IMR-90 (cell line): ENCODE data around the gene CDK5RAP2. TPM values are rescaled to one million over a fixed set of nuclear protein-coding genes. Genes with fewer than 3 reads are reported as not detected.

Experiments used
- ATAC-seq: fragments of 200-7000 bp; cut with Tn5 transposase; 2 replicates; pipeline ENCODE4 v1.9.1; 2020; ENCODE audit warnings: low read depth, mild to moderate bottlenecking, moderate library complexity
- BruUV-seq: library from RNA; stranded (reverse); fragments of 400-500 nt; replicated peaks from 2 replicates; lab custom pipeline; 2021; lab: Mats Ljungman, UMichigan
- CTCF ChIA-PET: fragments of 300-600 bp; formaldehyde crosslinking; extraction: SDS; loops from one replicate; lab custom pipeline; 2021; ENCODE audit warnings: antibody characterized with exemption; lab: Yijun Ruan, JAX
- POLR2A ChIA-PET: fragments of 300-600 bp; sonication (Branson Sonifier 250); formaldehyde crosslinking; loops from one replicate; lab custom pipeline; 2022; ENCODE audit warnings: antibody characterized with exemption; ENCODE audit not compliant: unreplicated experiment; lab: Charles Lee
- DNase-seq: peaks from one replicate; pipeline ENCODE4 v3.0.0; 2013
- H2AFZ ChIP-seq: replicated peaks from 2 replicates; pipeline ENCODE3; 2013; ENCODE audit warnings: low read length, mild to moderate bottlenecking; ENCODE audit not compliant: poor library complexity
- H2AK5ac ChIP-seq: 2 replicates; pipeline ENCODE4 v1.6.1; 2013; ENCODE audit warnings: low read depth, low read length, inconsistent platforms
- H2AK9ac ChIP-seq: replicated peaks from 2 replicates; pipeline ENCODE3; 2013; ENCODE audit warnings: mild to moderate bottlenecking, low read depth, low read length, moderate library complexity; ENCODE audit not compliant: poor library complexity
- H2BK120ac ChIP-seq: 2 replicates; pipeline ENCODE4 v1.6.1; 2013; ENCODE audit warnings: low read depth, low read length, inconsistent platforms
- H2BK15ac ChIP-seq: 3 replicates; pipeline ENCODE4 v1.6.1; 2013; ENCODE audit warnings: low read depth, low read length, inconsistent platforms
- H2BK20ac ChIP-seq: 2 replicates; pipeline ENCODE4 v1.6.1; 2013; ENCODE audit warnings: low read depth, mild to moderate bottlenecking, inconsistent platforms, low read length, moderate library complexity
- H2BK5ac ChIP-seq: 2 replicates; pipeline ENCODE4 v1.6.1; 2013; ENCODE audit warnings: mild to moderate bottlenecking, low read depth, low read length, inconsistent platforms; ENCODE audit not compliant: poor library complexity, severe bottlenecking
- H3K14ac ChIP-seq: replicated peaks from 2 replicates; pipeline ENCODE4 v1.6.1; 2013; ENCODE audit warnings: low read depth, low read length, inconsistent platforms
- H3K18ac ChIP-seq: 2 replicates; pipeline ENCODE4 v1.6.1; 2013; ENCODE audit warnings: low read depth, low read length, control low read depth
- H3K23ac ChIP-seq: 2 replicates; pipeline ENCODE4 v1.6.1; 2013; ENCODE audit warnings: low read depth, low read length, inconsistent platforms
- H3K27ac ChIP-seq: 2 replicates; pipeline ENCODE4 v1.5.1; 2013; ENCODE audit warnings: mild to moderate bottlenecking, control low read depth, low read length; ENCODE audit not compliant: insufficient read depth
- H3K27me3 ChIP-seq: 2 replicates; pipeline ENCODE4 v1.6.1; 2013; ENCODE audit warnings: low read length; ENCODE audit not compliant: control insufficient read depth, insufficient read depth
- H3K36me3 ChIP-seq: 2 replicates; pipeline ENCODE4 v1.6.1; 2013; ENCODE audit warnings: low read length, mixed read lengths; ENCODE audit not compliant: control insufficient read depth, insufficient read depth
- H3K4ac ChIP-seq: 2 replicates; pipeline ENCODE4 v1.6.1; 2013; ENCODE audit warnings: low read depth, low read length, inconsistent platforms
- H3K4me1 ChIP-seq: 2 replicates; pipeline ENCODE4 v1.6.1; 2013; ENCODE audit warnings: low read length, mixed read lengths; ENCODE audit not compliant: control insufficient read depth, insufficient read depth
- H3K4me2 ChIP-seq: 2 replicates; pipeline ENCODE4 v1.6.1; 2013; ENCODE audit warnings: low read depth, mild to moderate bottlenecking, control low read depth, low read length, moderate library complexity
- H3K4me3 ChIP-seq: 2 replicates; pipeline ENCODE4 v1.5.1; 2013; ENCODE audit warnings: low read depth, mild to moderate bottlenecking, control low read depth, low read length, moderate library complexity; ENCODE audit not compliant: insufficient read depth
- H3K56ac ChIP-seq: 2 replicates; pipeline ENCODE4 v1.6.1; 2013; ENCODE audit warnings: low read length, inconsistent platforms; ENCODE audit not compliant: insufficient read depth; ENCODE audit errors: extremely low read depth
- H3K79me1 ChIP-seq, 2 experiments: 2 replicates each; pipeline ENCODE4 v1.6.1; 2013; ENCODE audit warnings: low read length in 2 of 2, inconsistent platforms in 1 of 2, low read depth in 1 of 2
- H3K9ac ChIP-seq: 2 replicates; pipeline ENCODE4 v1.6.1; 2013; ENCODE audit warnings: low read depth, low read length, control low read depth
- H3K9me1 ChIP-seq: 2 replicates; pipeline ENCODE4 v1.6.1; 2013; ENCODE audit warnings: low read length, inconsistent platforms; ENCODE audit not compliant: insufficient read depth
- H3K9me3 ChIP-seq: 2 replicates; pipeline ENCODE4 v1.6.1; 2013; ENCODE audit warnings: low read length; ENCODE audit not compliant: control insufficient read depth, insufficient read depth
- H4K20me1 ChIP-seq: 2 replicates; pipeline ENCODE4 v1.6.1; 2013; ENCODE audit warnings: low read length, inconsistent platforms; ENCODE audit not compliant: insufficient read depth
- H4K5ac ChIP-seq: 2 replicates; pipeline ENCODE4 v1.6.1; 2013; ENCODE audit warnings: mild to moderate bottlenecking, low read depth, low read length, control low read depth
- H4K8ac ChIP-seq, 2 experiments: 2 replicates each; pipeline ENCODE4 v1.6.1; 2013; ENCODE audit warnings: low read depth in 2 of 2, low read length in 2 of 2, control low read depth in 1 of 2, inconsistent platforms in 1 of 2
- H4K91ac ChIP-seq: 2 replicates; pipeline ENCODE4 v1.6.1; 2013; ENCODE audit warnings: low read depth, low read length, inconsistent platforms; ENCODE audit not compliant: insufficient read depth
- BHLHE40 ChIP-seq: fragments of 150-350 bp; IDR thresholded peaks from 2 replicates; pipeline ENCODE4 v1.6.1; 2016; ENCODE audit warnings: mild to moderate bottlenecking, low read depth, low read length
- CEBPB ChIP-seq: IDR thresholded peaks from 2 replicates; pipeline ENCODE4 v1.6.1; 2012; ENCODE audit warnings: low read depth, low read length, improper control_type of control experiment
- CHD1 ChIP-seq: IDR thresholded peaks from 2 replicates; pipeline ENCODE4 v1.6.1; 2012; ENCODE audit warnings: low read depth, low read length, improper control_type of control experiment
- CTCF ChIP-seq: conservative IDR thresholded peaks from 2 replicates; pipeline ENCODE4 v1.5.1; 2012; ENCODE audit warnings: mild to moderate bottlenecking, low read depth, low read length, improper control_type of control experiment
- ELK1 ChIP-seq: fragments of 150-350 bp; IDR thresholded peaks from 2 replicates; pipeline ENCODE4 v1.6.1; 2016; ENCODE audit warnings: low read depth, mild to moderate bottlenecking, low read length, moderate library complexity, borderline replicate concordance
- FOS ChIP-seq: fragments of 150-350 bp; IDR thresholded peaks from 2 replicates; pipeline ENCODE4 v1.6.1; 2016; ENCODE audit warnings: low read depth, low read length
- MAFK ChIP-seq: IDR thresholded peaks from 2 replicates; pipeline ENCODE4 v1.6.1; 2012; ENCODE audit warnings: low read depth, low read length, improper control_type of control experiment
- MAZ ChIP-seq: IDR thresholded peaks from 2 replicates; pipeline ENCODE4 v1.6.1; 2012; ENCODE audit warnings: low read depth, mild to moderate bottlenecking, low read length, improper control_type of control experiment, moderate library complexity, borderline replicate concordance
- MXI1 ChIP-seq: IDR thresholded peaks from 2 replicates; pipeline ENCODE4 v1.6.1; 2012; ENCODE audit warnings: low read depth, mild to moderate bottlenecking, low read length, moderate library complexity, borderline replicate concordance
- NFE2L2 ChIP-seq: fragments of 150-350 bp; IDR thresholded peaks from 2 replicates; pipeline ENCODE4 v1.6.1; 2016; ENCODE audit warnings: low read depth, mild to moderate bottlenecking, low read length
- POLR2A ChIP-seq: IDR thresholded peaks from 2 replicates; pipeline ENCODE4 v1.6.1; 2012; ENCODE audit warnings: mild to moderate bottlenecking, low read depth, low read length
- RAD21 ChIP-seq: IDR thresholded peaks from 2 replicates; pipeline ENCODE4 v1.6.1; 2012; ENCODE audit warnings: low read length, improper control_type of control experiment
- RCOR1 ChIP-seq: IDR thresholded peaks from 2 replicates; pipeline ENCODE4 v1.6.1; 2012; ENCODE audit warnings: mild to moderate bottlenecking, low read length, improper control_type of control experiment; ENCODE audit not compliant: insufficient replicate concordance
- RFX5 ChIP-seq: IDR thresholded peaks from 2 replicates; pipeline ENCODE4 v1.8.0; 2012; ENCODE audit warnings: low read depth, mild to moderate bottlenecking, low read length, moderate library complexity
- SMC3 ChIP-seq: fragments of 150-350 bp; IDR thresholded peaks from 2 replicates; pipeline ENCODE4 v1.6.1; 2016; ENCODE audit warnings: low read depth, mild to moderate bottlenecking, antibody characterized with exemption, low read length, moderate library complexity
- WGBS, 2 experiments: methylation state at CpG; one replicate each; pipeline versions ENCODE4 v1.1.5 to v1.1.7; 2013; ENCODE audit warnings: missing lambda C conversion rate in 2 of 2; ENCODE audit not compliant: insufficient read length in 1 of 2; ENCODE audit errors: extremely low coverage in 2 of 2; 5-methylcytosine and 5-hydroxymethylcytosine counted together
- dilution Hi-C: fragments of 300-500 bp; cut with HindIII; formaldehyde crosslinking; loops from one replicate; pipeline ENCODE4 v1.14.3; 2018; ENCODE audit warnings: low sequenced_read_pairs; ENCODE audit not compliant: unreplicated experiment
- in situ Hi-C: fragments of 300-500 bp; cut with MboI; formaldehyde crosslinking; loops from 3 replicates; pipeline ENCODE4 v1.14.3; 2019; ENCODE audit warnings: low sequenced_read_pairs, inconsistent platforms, mixed read lengths
- intact Hi-C: fragments of 100-400 bp; cut with micrococcal nuclease; formaldehyde crosslinking; loops from 2 replicates; pipeline ENCODE4 v1.10.0; 2022
- polyA plus RNA-seq, 3 experiments: library from polyadenylated mRNA; depleted of rRNA; stranded (reverse); fragments of >200 nt; gene quantifications; 2 replicates each; pipeline ENCODE4 v1.2.3, GENCODE V29; 2012; ENCODE audit warnings: low replicate concordance in 1 of 3
- total RNA-seq: library from RNA; depleted of rRNA; stranded (reverse); fragments of >200 nt; gene quantifications from 2 replicates; pipeline ENCODE4 v1.2.3, GENCODE V29; 2012

The CDK5RAP2 gene
- total and polyA plus RNA-seq, 2 of the 4 experiments (the other 2 are of a cell fraction), result 29.5 to 31.7 TPM

GRCh38 chr9:120524038-120524437 lies 55.9 kb downstream of the CDK5RAP2 start:
- BruUV-seq, result no TSS peak
- Histone ChIP-seq H3K23ac (no peak overlapping the region), H2BK20ac (no peak overlapping the region), H2BK5ac (no peak overlapping the region), H4K91ac (no peak overlapping the region), H3K36me3 (peaks cover 33% of the 10 kb centered on the region), H3K14ac (no peak overlapping the region), H3K9ac (no peak overlapping the region), H2AK5ac (no peak overlapping the region), H4K5ac (no peak overlapping the region), H3K4me2 (no peak overlapping the region), H2AK9ac (no peak overlapping the region), H2AFZ (no peak overlapping the region), H3K79me1 (no peaks in the 10 kb centered on the region; a peak in 1 of 4 replicates), H2BK15ac (no peak overlapping the region), H4K8ac (no peak overlapping the region), H3K4ac (no peak overlapping the region), H3K18ac (no peak overlapping the region), H3K4me3 (no peak overlapping the region), H4K20me1 (no peaks in the 10 kb centered on the region), H3K4me1 (no peaks in the 10 kb centered on the region), H2BK120ac (no peak overlapping the region), H3K56ac (no peak overlapping the region), H3K27me3 (no peaks in the 10 kb centered on the region), H3K9me1 (0 out of 2 replicates have a peak, but pooled peaks cover 3% of the 10 kb centered on the region), H3K27ac (no peak overlapping the region), H3K9me3 (no peaks in the 10 kb centered on the region)
- intact Hi-C loops (no loop called here), in situ Hi-C loops (no loop called here), dilution Hi-C loops (no loop called here)
- ChIA-PET CTCF (no interaction called here), POLR2A (no interaction called here)
- TF ChIP-seq MAZ (no peak), NFE2L2 (no peak), FOS (no peak), POLR2A (no peak), CEBPB (no peak), MAFK (no peak), RAD21 (no peak), SMC3 (no peak), CHD1 (no peak), RFX5 (no peak), ELK1 (no peak), BHLHE40 (no peak), CTCF (no peak), MXI1 (no peak), RCOR1 (no peak)
- no CpG with 5 or more reads among the region's 3 CpGs for WGBS, 2 experiments
- DNase-seq, result no peak
- no peak for ATAC-seq
